IPS-18c (cell line): ENCODE measurements around the gene MIPOL1.
"Not testable (repeated sequence)": the region's sequence is repeated elsewhere in the genome, so short reads cannot be mapped to it uniquely, and the experiment has no call there.

Experiments
- H3K4me3 ChIP-seq: 2 replicates; pipeline ENCODE4 v1.7.0; 2013; ENCODE audit warnings: low read depth, mild to moderate bottlenecking, low read length, moderate library complexity; ENCODE audit not compliant: insufficient read depth
- H3K9me3 ChIP-seq: one replicate; pipeline ENCODE4 v1.6.1; 2013; ENCODE audit warnings: mild to moderate bottlenecking, low read length, moderate library complexity; ENCODE audit not compliant: control insufficient read depth, insufficient read depth

MIPOL1 gene

DNA sequence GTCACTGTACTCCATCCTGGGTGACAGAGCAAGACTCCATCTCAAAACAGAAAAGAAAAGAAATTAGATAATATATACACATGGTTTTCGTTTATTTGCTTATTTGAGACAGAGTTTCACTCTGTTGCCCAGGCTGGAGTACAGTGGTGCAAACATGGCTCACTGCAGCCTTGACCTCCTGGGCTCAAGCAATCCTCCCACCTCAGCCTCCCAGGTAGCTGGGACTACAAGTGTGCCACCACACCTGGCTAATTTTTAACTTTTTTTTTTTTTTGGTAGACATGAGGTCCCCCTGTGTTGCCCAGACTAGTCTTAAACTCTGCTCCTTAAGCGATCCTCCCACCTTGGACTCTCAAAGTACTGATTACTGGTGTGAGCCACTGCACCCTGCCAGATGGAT lies 11.9 kb downstream of the MIPOL1 start:
- H3K9me3 ChIP-seq, result peaks cover 15% of the 10 kb centered on the region
- not testable (repeated sequence) for H3K4me3 ChIP-seq

DNA sequence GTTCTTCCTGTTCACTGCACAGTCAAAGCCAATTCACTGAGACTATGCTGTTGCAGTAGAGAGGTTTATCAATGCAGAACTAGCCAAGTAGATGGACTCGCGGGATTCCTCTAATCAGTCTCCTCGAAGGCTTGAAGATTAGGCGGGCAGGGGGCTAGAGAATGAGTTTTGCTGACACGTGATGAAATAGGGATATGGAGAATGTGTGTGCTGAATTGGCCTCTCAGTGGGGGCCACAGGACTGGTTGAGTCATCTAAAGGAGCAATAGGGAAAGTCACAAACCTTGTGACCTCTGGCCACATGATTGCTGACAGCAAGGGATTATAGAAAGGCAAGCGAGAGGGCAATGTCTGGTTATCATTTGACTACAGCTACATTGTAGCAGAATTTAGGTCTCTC lies 12.7 kb downstream of the MIPOL1 start:
- Histone ChIP-seq H3K4me3 (no peak overlapping the region), H3K9me3 (peaks cover 15% of the 10 kb centered on the region)

DNA sequence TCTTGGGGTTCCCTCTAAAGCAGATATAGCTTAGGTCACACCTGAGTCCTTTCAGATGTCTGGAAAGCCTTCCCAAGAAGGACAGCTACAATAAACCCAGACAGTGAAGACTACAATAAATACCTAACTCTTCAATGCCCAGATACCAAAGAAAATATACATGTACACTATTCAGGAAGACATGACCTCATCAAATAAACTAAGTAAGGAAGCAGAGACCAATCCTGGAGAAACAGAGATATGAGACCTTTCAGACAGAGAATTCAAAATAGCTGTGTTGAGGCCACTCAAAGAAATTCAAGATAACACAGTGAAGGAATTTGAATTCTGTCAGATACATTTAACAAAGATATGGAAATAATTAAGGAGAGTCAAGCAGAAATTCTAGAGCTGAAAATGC lies 15.3 kb downstream of the MIPOL1 start:
- no peaks in the 10 kb centered on the region for H3K9me3 ChIP-seq
- H3K4me3 ChIP-seq, result no peak overlapping the region

DNA sequence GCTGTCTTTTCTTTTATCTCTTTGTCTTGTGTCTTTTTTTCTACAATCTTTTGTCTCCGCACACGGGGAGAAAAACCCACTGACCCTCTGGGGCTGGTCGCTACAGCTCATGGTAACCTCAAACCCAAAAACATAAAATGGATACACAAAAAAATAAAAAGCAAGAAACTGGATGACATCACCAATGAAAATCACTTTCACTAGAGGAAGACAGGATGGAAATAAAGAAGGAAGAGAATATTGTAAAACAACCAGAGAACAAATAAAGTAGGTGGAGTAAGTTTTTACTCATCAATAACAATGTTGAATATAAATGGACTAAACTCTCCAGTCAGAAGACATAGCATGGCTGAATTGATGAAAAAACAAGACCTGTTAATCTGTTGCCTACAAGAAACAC lies 17.6 kb downstream of the MIPOL1 start:
- Histone ChIP-seq H3K9me3 (no peaks in the 10 kb centered on the region), H3K4me3 (no peak overlapping the region)

DNA sequence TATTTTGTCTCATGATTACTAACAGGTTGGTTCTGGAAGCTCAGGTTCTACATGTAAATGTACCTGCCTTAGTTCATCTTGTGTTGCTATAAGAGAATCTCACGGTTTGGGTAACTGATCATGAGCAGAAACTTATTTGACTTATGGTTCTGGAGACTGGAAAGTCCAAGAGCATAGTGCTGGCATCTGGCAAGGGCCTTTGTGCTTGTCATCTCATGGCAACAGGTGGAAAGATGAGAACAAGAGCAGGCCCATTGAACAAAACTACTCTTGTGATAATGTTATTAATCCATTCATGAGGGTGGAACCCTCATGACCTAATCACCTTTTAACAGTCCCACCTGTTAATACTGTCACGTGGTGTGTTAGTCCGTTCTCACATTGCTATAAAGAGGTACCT lies 23.3 kb downstream of the MIPOL1 start:
- Histone ChIP-seq H3K4me3 (no peak overlapping the region), H3K9me3 (peaks cover 11% of the 10 kb centered on the region)

DNA sequence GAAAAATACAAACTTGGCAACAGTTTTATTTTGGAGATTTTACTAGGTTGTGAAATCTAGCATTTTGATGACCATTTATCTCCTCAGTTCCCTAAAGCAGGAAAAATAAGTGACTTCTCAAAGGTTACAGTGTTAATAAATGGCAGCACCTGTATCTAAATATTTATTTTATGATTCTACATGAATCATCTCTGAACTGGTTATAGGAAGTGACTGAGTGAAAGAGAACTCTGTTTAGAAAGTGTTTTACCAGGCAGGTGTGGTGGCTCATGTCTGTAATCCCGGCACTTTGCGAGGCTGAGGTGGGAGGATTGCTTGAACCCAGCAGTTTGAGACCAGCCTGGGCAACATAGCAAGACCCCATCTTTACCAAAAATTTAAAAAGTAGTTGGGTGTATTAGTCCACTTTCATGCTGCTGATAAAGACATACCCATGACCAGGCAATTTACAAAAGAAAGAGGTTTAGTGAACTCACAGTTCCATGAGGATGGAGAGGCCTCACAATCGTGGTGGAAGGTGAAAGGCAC lies 26.3 kb downstream of the MIPOL1 start:
- H3K9me3 ChIP-seq, result peaks cover 11% of the 10 kb centered on the region
- no peak overlapping the region for H3K4me3 ChIP-seq

DNA sequence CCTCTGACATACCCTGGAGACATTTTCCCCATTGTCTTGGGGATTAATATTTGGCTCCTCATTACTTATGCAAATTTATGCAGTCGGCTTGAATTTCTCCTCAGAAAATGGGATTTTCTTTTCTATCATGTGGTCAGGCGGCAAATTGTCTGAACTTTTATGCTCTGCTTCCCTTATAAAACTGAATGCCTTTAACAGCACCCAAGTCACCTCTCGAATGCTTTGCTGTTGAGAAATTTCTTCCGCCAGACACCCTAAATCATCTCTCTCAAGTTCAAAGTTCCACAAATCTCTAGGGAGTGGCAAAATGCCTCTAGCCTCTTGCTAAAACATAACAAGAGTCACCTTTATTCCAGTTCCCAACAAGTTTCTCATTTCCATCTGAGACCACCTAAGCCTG lies 27.9 kb downstream of the MIPOL1 start:
- H3K4me3 ChIP-seq, result not testable (repeated sequence)
- peaks cover 11% of the 10 kb centered on the region for H3K9me3 ChIP-seq

DNA sequence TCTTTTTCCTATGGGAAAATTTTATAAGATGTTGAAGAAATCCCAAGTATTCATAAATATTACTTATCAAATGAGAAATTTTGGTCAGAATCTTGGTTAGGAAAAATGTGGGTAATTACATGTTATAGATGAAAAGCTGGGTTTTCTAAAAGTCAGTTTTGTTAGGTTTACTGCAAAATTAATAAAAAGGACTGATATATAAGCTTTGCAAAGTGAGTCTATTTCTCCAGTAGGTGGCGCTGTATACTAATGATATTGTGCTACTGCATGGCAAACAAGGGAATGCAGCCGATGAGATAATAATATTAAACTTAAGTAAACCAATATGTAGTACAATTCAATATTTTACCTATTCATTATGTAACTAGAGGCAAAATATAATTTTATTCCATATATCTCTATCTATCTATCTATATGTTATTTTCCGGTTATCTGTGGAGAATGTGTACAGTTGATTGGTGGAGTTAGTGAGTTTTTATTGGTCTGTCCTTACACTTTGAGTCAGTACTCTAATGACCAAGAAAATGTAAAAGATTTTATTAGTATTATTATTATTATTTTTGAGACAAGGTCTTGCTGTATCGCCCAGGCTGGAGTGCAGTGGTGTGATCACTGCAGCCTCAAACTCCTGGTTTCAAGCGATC lies 32.9 kb downstream of the MIPOL1 start:
- Histone ChIP-seq H3K9me3 (peaks cover 3% of the 10 kb centered on the region), H3K4me3 (no peak overlapping the region)

DNA sequence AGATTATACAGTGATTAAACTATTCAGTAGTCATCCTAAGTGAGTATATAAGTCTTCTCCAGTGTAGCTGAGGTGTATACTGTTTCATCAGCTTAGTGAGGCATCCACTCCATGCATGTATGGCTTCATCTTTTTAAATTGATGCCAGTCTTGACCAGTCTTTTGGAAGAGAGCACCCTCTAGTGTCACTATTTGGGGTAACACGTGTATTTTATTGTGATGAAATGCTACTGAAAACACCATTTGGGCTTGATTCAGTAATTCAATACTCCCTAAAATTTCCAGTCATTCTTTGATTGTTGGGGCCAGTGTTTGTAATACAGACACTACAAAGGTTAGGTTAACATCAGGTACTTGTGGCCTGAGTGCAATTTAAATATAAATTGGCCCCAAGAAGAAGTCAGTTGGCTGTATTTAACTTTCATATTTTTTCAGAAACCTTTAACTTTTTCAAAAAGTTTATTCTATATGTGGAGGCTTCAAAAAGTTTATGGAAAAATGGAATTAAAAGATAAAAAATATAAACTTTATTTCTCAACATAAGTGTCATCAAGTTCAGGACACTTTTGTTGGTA lies 35.3 kb downstream of the MIPOL1 start:
- Histone ChIP-seq H3K9me3 (no peaks in the 10 kb centered on the region), H3K4me3 (no peak overlapping the region)

DNA sequence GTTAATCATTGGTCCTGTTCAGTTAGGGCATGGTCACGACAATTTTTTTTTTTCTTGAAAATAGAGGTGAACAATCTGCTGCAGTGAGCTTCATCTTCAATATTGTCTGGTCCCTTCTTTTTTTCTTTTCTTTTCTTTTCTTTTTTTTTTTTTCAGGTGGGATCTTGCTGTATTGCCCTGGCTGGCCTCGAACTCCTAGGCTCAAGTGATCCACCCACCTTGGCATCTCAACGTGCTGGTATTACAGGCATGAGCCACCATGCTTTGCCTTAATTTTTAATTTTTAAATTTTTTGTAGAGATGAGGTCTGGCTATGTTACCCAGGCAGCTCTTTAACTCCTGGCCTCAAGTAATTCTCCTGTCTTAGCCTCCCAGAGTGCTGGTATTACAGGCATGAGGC lies 36.5 kb downstream of the MIPOL1 start:
- Histone ChIP-seq H3K4me3 (no peak overlapping the region), H3K9me3 (no peaks in the 10 kb centered on the region)

DNA sequence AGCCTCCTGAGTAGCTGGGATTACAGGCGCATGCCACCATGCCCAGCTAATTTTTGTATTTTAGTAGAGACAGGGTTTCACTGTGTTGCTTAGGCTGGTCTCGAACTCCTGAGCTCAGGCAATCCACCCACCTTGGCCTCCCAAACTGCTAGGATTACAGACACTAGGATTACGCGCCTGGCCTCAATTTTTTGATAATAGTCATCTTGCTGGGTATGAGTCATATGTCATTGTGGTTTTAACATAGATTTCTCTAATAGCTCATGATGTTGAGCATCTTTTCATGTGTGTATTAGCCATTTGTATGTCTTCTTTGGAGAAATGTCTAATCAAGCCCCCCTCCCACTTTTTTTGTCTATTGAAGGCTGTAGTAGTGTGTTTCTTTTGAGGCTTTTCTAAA lies 38.3 kb downstream of the MIPOL1 start:
- H3K9me3 ChIP-seq, H3K4me3 ChIP-seq: not testable (repeated sequence)

DNA sequence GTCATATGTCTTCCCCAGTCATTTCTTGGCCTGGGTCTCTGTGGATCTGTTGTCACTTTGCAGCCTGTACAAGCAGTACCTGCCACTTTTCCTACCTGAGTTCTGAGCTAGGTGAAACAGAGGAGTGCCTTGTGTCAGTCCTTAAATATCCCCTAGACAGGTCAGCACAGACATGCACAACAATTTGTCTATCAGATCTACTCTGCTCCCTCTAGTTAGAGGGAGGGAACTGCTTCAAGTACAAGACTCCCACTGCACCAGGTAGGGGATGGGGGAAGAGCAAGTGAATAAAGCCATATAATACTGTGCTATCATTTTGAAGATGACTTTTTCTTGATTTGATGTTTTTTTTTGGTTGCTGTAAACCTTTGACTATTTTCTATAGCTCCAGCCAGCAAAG lies 39.4 kb downstream of the MIPOL1 start:
- Histone ChIP-seq H3K9me3 (no peaks in the 10 kb centered on the region), H3K4me3 (no peak overlapping the region)

DNA sequence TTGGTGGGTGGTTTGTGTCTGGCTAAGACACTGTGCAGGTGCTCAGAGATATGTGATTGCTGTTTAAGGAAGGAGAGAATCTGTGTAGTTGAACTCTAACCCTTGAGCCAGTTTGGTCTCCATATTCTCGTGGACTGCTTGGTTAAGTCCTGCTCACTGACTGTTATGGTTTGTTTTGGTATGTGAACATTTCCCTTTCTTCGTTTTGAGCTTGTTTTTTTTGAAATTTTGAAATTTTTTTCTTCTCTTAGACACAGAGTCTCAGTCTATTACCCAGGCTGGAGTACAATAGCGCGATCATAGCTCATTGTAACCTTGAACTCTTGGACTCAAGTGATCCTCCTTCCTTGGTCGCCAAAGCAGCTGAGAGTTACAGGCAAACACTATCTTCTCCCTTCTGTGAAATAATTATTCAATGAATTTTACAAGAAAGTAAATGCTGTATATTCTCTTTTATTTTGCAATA lies 40.0 kb downstream of the MIPOL1 start:
- no peak overlapping the region for H3K4me3 ChIP-seq
- H3K9me3 ChIP-seq, result no peaks in the 10 kb centered on the region

DNA sequence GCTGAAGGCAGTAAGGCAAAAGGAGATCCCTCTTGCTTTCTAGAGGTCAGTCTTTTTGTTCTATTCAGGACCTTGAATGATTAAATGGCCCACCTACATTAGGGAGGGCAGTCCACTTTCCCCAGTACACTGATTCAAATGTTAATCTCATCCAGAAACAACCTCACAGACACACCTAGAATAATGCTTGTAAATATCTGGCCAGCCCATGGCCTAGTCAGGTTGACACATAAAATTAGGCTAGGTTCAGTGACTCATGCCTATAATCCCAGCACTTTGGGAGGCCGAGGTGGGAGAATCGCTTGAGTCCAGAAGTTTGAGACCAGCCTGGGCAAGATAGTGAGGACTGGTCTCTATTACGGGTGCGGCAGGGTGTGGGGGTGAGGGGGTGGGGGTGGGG lies 43.5 kb downstream of the MIPOL1 start:
- Histone ChIP-seq H3K4me3 (no peak overlapping the region), H3K9me3 (no peaks in the 10 kb centered on the region)

DNA sequence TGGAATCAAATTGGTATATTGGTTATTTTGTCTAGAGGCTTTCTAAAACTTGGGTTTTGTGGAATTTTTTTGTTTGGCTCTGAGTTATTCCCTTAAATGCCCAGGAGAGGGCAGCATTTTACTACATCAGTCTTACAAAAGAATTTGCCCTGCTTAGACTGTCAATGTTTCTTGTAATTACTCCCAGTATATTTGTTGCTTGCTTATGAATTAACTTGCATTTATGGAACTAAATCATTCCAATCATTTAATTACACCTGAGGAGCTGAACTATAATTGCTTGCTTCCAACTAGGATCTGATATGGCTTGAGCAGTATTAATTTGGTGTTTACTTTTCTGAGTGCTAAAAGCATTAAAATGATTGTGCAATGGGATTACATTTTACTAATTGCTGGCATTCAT lies 48.7 kb downstream of the MIPOL1 start:
- no peaks in the 10 kb centered on the region for H3K9me3 ChIP-seq
- no peak overlapping the region for H3K4me3 ChIP-seq

DNA sequence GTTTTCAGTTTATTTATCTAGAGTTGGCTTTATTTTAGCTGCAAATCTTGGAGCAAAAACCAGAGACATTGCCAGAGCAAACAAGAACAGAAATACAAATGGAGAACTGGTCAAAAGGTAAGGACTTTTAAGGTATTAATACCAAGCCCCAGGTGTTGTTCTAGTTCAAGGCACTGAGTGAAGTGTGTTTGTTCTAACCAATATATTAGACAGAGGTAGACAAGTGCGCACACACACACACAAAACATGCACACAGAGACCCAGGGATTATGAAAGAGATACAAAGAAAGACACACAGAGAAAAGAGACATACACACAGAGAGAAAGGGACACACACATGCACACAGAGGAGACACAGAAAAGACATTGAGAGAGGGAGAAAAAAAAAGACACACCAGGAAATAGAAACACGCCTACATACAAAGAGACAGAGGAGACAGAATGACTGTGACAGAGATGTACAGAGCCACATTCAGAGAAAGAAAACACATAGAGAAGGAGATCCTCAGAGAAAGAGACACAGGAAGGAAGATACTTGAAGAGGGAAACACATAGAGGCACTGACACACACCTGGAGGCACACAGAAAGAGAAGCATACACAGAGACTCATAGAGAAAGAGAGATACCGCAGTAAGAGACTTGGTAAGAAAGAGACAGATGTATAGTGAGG lies 50.2 kb downstream of the MIPOL1 start:
- no peak overlapping the region for H3K4me3 ChIP-seq
- no peaks in the 10 kb centered on the region for H3K9me3 ChIP-seq

DNA sequence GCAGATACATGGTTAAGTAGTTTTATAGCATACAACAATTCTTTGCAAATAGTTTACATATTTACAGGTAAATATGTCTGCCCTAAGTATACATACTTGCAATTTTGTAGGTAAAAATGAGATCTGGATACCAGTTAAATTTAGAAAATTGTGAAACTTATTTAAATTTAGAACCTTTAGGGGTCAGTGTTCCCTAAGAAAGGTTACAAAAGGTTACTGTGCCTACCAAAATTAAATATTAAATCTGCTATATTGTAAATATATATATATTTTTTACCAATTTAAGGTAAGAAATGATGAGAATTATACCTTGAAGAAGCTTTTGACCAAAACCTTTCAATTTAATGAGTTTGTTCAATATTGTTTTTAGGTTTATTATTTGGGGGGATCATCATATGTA lies 54.0 kb downstream of the MIPOL1 start:
- H3K4me3 ChIP-seq, result no peak overlapping the region

DNA sequence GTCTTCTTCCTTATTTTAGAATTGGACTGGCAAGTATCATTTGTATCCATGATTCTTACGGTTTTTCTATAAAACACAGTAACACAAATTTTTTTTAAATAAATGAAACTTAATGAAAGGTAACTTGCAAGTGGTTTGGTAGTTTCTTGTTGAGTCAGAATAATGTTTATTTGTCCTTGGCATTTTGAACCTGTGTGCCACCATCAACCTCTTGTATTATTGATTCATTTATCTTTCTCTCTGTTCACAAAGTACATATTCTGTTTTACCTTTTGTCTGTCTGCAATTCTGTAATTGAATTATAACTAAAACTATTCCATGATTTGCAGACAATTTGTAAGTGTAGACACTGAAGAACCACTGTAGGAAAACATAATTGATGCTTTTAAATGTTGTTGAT lies 54.7 kb downstream of the MIPOL1 start:
- H3K4me3 ChIP-seq, result no peak overlapping the region
- no peaks in the 10 kb centered on the region for H3K9me3 ChIP-seq

More for the DNA sequence above, 54.0 kb downstream of the MIPOL1 start:
- no peaks in the 10 kb centered on the region for H3K9me3 ChIP-seq
